Measurements from ENCODE around the gene NAIF1. TPM values are rescaled to one million over a fixed set of nuclear protein-coding genes. Genes with fewer than 3 reads are reported as not detected.

Gene NAIF1
- total RNA-seq, 4 donors from 2014 or later = 7.4 to 26.1 (median 11.8) TPM

- Histone ChIP-seq H3K4me3 (no peak overlapping the region), H3K4me1 (peaks cover 0 to 7% (median 2%) of the 10 kb centered on the region in 4 donors), H3K27me3 (no peaks in the 10 kb centered on the region), H3K36me3 (no peaks in the 10 kb centered on the region), H3K27ac (no peak overlapping the region), H3K9me3 (no peaks in the 10 kb centered on the region)
- DNase-seq = no peak
- TF ChIP-seq, protein P1, sequence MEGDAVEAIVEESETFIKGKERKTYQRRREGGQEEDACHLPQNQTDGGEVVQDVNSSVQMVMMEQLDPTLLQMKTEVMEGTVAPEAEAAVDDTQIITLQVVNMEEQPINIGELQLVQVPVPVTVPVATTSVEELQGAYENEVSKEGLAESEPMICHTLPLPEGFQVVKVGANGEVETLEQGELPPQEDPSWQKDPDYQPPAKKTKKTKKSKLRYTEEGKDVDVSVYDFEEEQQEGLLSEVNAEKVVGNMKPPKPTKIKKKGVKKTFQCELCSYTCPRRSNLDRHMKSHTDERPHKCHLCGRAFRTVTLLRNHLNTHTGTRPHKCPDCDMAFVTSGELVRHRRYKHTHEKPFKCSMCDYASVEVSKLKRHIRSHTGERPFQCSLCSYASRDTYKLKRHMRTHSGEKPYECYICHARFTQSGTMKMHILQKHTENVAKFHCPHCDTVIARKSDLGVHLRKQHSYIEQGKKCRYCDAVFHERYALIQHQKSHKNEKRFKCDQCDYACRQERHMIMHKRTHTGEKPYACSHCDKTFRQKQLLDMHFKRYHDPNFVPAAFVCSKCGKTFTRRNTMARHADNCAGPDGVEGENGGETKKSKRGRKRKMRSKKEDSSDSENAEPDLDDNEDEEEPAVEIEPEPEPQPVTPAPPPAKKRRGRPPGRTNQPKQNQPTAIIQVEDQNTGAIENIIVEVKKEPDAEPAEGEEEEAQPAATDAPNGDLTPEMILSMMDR (IDR thresholded peaks at IDR 0.05) = no peak
Observed at GRCh38 chr9:128015696-128016095, 51.4 kb downstream of the NAIF1 start.

Other genes with a start within 250 kb of the NAIF1 start
- 10 to 100 TPM in 3 of 4 donors, 1 to 10 TPM in 1; 7.0 to 49.5 (median 25.0) TPM for gene ENG, start 212.7 kb downstream of the NAIF1 start, total RNA-seq
- 10 to 100 TPM in 3 of 4 donors, 1 to 10 TPM in 1; 2.5 to 22.3 (median 18.4) TPM for gene AK1, start 189.6 kb downstream of the NAIF1 start, total RNA-seq
- gene ST6GALNAC6, start 167.7 kb downstream of the NAIF1 start, total RNA-seq = 10 to 100 TPM in 3 of 4 donors, 1 to 10 TPM in 1; 7.7 to 88.3 (median 18.9) TPM
- 100 to 1,000 TPM in 1 of 4 donors, 10 to 100 TPM in 3; 39.9 to 119 (median 46.7) TPM for gene ST6GALNAC4, start 150.3 kb downstream of the NAIF1 start, total RNA-seq
- gene PIP5KL1, start 136.5 kb downstream of the NAIF1 start, total RNA-seq = 1 to 10 TPM in 1 of 4 donors, not detected in 3; 2.5 TPM
- 10 to 100 TPM; 20.6 to 27.3 (median 22.1) TPM for gene DPM2, start 129.5 kb downstream of the NAIF1 start, total RNA-seq
- gene EEIG1, start 86.3 kb downstream of the NAIF1 start, total RNA-seq = 100 to 1,000 TPM in 3 of 4 donors, 10 to 100 TPM in 1; 71.8 to 219 (median 122) TPM
- 10 to 100 TPM; 18.2 to 44.1 (median 28.2) TPM for gene SLC25A25, start 912 bp upstream of the NAIF1 start, total RNA-seq
- 100 to 1,000 TPM; 123 to 193 (median 168) TPM for gene PTGES2, start 60.4 kb upstream of the NAIF1 start, total RNA-seq
- gene LCN2, start 82.1 kb upstream of the NAIF1 start, total RNA-seq = 100 to 1,000 TPM in 1 of 4 donors, 10 to 100 TPM in 2, 1 to 10 TPM in 1; 1.9 to 191 (median 37.1) TPM
- 10 to 100 TPM; 38.8 to 93.7 (median 70.2) TPM for gene BBLN, start 92.9 kb upstream of the NAIF1 start, total RNA-seq
- 100 to 1,000 TPM in 2 of 4 donors, 10 to 100 TPM in 2; 52.2 to 144 (median 95.3) TPM for gene CIZ1, start 124.3 kb upstream of the NAIF1 start, total RNA-seq
- gene DNM1, start 136.1 kb upstream of the NAIF1 start, total RNA-seq = 10 to 100 TPM; 14.5 to 85.8 (median 54.4) TPM
- 10 to 100 TPM; 45.7 to 96.7 (median 92.5) TPM for gene GOLGA2, start 208.7 kb upstream of the NAIF1 start, total RNA-seq
- gene SWI5, start 209.0 kb upstream of the NAIF1 start, total RNA-seq = 10 to 100 TPM; 18.3 to 27.2 (median 23.5) TPM